ENCODE measurements around the gene SPSB2. TPM values are rescaled to one million over a fixed set of nuclear protein-coding genes. Genes with fewer than 3 reads are reported as not detected.

Gene SPSB2
- total RNA-seq, 1 experiment from 2014 or later = 11.6 TPM

DNA sequence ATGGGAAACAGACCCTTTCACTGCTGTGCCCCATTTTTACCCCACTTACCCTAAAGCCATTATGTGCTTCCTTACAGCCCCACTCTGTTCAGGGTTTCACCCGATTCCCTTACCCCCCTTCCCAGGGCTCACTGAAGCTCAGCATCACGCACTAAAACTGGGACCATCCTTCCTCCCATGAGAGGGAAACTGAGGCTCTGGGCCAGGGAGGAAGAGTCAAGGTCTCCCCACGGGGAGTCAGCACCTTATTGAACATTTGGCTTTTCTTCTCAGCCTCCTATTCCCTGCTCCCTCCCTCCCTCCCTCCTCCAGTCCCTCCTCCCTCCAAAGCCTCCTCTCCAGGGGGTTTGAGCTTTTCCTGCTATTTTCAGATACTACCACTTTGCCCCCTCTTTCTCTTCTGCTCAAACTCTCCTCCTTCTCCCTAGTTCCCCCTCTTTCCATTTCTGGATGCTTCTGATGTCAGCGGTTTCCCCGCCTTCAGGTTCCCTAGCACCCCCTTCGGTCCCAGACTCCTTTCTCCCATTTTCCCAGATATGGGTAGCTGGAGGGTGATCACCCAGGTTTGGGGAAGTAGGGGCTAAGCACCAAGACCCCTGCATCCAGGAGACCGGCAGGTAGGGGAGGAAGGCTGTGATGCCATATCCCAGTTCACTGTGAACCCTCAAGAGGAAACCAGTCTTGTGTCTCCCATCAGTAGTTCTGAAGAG lies 50.5 kb downstream of the SPSB2 start:
- BruUV-seq (replicated peaks) = no TSS peak
- Histone ChIP-seq H3K27ac (ENCODE audit: low read length) (no peak overlapping the region), H3K9me3 (ENCODE audit: control insufficient read depth, insufficient read depth, low read depth, low read length) (no peaks in the 10 kb centered on the region), H3K36me3 (ENCODE audit: control insufficient read depth, insufficient read depth, low read length) (no peaks in the 10 kb centered on the region), H3K27me3 (ENCODE audit: control insufficient read depth, insufficient read depth, low read length) (no peaks in the 10 kb centered on the region), H3K4me3 (ENCODE audit: low read depth in 2 of 2, low read length in 2 of 2) (peak overlapping the region in 1 of 2 experiments; percentile 34; a peak in 1 of 4 replicates), H3K4me1 (ENCODE audit: control insufficient read depth, insufficient read depth, low read length) (peaks cover 10% of the 10 kb centered on the region; the same call in 1 of the 2 replicates)
- ChIA-PET CTCF (no interaction called here), POLR2A (no interaction called here)
- ATAC-seq (no peak), DNase-seq (ENCODE audit: low read depth, low spot score) (no peak)
- in situ Hi-C loops (cut with HindIII; ENCODE audit: low pct_unique_long_range_greater_than_20kb, low sequenced_read_pairs) (no loop called here), intact Hi-C loops (cut with micrococcal nuclease; ENCODE audit: unreplicated experiment) (no loop called here)
- TF ChIP-seq, protein P1, sequence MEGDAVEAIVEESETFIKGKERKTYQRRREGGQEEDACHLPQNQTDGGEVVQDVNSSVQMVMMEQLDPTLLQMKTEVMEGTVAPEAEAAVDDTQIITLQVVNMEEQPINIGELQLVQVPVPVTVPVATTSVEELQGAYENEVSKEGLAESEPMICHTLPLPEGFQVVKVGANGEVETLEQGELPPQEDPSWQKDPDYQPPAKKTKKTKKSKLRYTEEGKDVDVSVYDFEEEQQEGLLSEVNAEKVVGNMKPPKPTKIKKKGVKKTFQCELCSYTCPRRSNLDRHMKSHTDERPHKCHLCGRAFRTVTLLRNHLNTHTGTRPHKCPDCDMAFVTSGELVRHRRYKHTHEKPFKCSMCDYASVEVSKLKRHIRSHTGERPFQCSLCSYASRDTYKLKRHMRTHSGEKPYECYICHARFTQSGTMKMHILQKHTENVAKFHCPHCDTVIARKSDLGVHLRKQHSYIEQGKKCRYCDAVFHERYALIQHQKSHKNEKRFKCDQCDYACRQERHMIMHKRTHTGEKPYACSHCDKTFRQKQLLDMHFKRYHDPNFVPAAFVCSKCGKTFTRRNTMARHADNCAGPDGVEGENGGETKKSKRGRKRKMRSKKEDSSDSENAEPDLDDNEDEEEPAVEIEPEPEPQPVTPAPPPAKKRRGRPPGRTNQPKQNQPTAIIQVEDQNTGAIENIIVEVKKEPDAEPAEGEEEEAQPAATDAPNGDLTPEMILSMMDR (IDR thresholded peaks at IDR 0.05) = no peak
- TF ChIP-seq TCF7L2 (IDR thresholded peaks at IDR 0.05; ENCODE audit: low read depth, low read length) = no peak
- no peak for TF ChIP-seq POLR2AphosphoS5 (IDR thresholded peaks at IDR 0.05; ENCODE audit: low read depth, low read length)
- no peak for TF ChIP-seq SIN3A (IDR thresholded peaks at IDR 0.05; ENCODE audit: borderline replicate concordance, insufficient read depth, low read depth, low read length)
- TF ChIP-seq REST (IDR thresholded peaks at IDR 0.05; ENCODE audit: insufficient read depth in 1 of 2, low read depth in 2 of 2, low read length in 1 of 2) = no peak

GRCh38 chr12:6821591-6822425 lies 51.3 kb downstream of the SPSB2 start, which contains the start of gene GPR162:
Gene GPR162, plus strand, starts transcription at chr12:6821821. Its CDS starts 2,078 bp downstream, at chr12:6823899.
- DNase-seq (ENCODE audit: low read depth, low spot score) = no peak
- ChIA-PET CTCF (no interaction called here), POLR2A (no interaction called here)
- 0 out of 2 replicates have a peak, but pooled peaks cover 6% of the 10 kb centered on the region for H3K4me1 ChIP-seq (ENCODE audit: control insufficient read depth, insufficient read depth, low read length)
- no peaks in the 10 kb centered on the region for H3K27me3 ChIP-seq (ENCODE audit: control insufficient read depth, insufficient read depth, low read length)
- in situ Hi-C loops (cut with HindIII; ENCODE audit: low pct_unique_long_range_greater_than_20kb, low sequenced_read_pairs) = no loop called here
- TF ChIP-seq, protein P1 (IDR thresholded peaks at IDR 0.05) = no peak
- TF ChIP-seq POLR2AphosphoS5 (IDR thresholded peaks at IDR 0.05; ENCODE audit: low read depth, low read length) (no peak), REST (IDR thresholded peaks at IDR 0.05; ENCODE audit: insufficient read depth in 1 of 2, low read depth in 2 of 2, low read length in 1 of 2) (no peak), SIN3A (IDR thresholded peaks at IDR 0.05; ENCODE audit: borderline replicate concordance, insufficient read depth, low read depth, low read length) (no peak), TCF7L2 (IDR thresholded peaks at IDR 0.05; ENCODE audit: low read depth, low read length) (no peak)
- no peak within 1 kb of the TSS for H3K27ac ChIP-seq (ENCODE audit: low read length)
- intact Hi-C loops (cut with micrococcal nuclease; ENCODE audit: unreplicated experiment) = no loop called here
- H3K36me3 ChIP-seq (ENCODE audit: control insufficient read depth, insufficient read depth, low read length) = no peaks in the 10 kb centered on the region
- no TSS peak for BruUV-seq (replicated peaks)
- peak within 1 kb of the TSS; percentile 23 to 34; a peak in 2 of 4 replicates for H3K4me3 ChIP-seq (ENCODE audit: low read depth in 2 of 2, low read length in 2 of 2)
- no peak for ATAC-seq
- H3K9me3 ChIP-seq (ENCODE audit: control insufficient read depth, insufficient read depth, low read depth, low read length) = no peaks in the 10 kb centered on the region

Data from Panc1 (cell line).